Measurements from ENCODE around the gene SLC17A5.

- TF ChIP-seq POLR2AphosphoS5 (IDR thresholded peaks at IDR 0.05): no peak
- no peak for TF ChIP-seq POLR2A (IDR thresholded peaks at IDR 0.05)
- no peak for TF ChIP-seq EP300 (IDR thresholded peaks at IDR 0.05)
- TF ChIP-seq CTCF (IDR thresholded peaks at IDR 0.05): no peak
These were observed 3.4 kb upstream of the SLC17A5 start for GRCh38 chr6:73657201-73657600.

Measured in upper lobe of left lung (tissue), 4 donors.